ENCODE measurements around the gene G6PC1.

The G6PC1 gene

GRCh38 chr17:42937712-42938596, 37.4 kb downstream of the G6PC1 start:
- TF ChIP-seq PAX5 (IDR thresholded peaks at IDR 0.05; ENCODE audit: insufficient read depth, low read length, severe bottlenecking) (no peak), POLR2AphosphoS5 (IDR thresholded peaks at IDR 0.05; ENCODE audit: low read depth, low read length) (no peak), POU2F2 (IDR thresholded peaks at IDR 0.05; ENCODE audit: low read depth, low read length) (no peak), POLR2A (IDR thresholded peaks at IDR 0.05; ENCODE audit: low read depth, low read length) (no peak), SPI1 (IDR thresholded peaks at IDR 0.05; ENCODE audit: low read depth, low read length) (no peak), TAF1 (IDR thresholded peaks at IDR 0.05; ENCODE audit: low read depth, low read length) (no peak)
- FAIRE-seq (peak; percentile 59), DNase-seq (ENCODE audit: insufficient read length, low spot score) (peak; percentile 40)

GRCh38 chr17:42944211-42944610, 43.6 kb downstream of the G6PC1 start:
- TF ChIP-seq POU2F2 (IDR thresholded peaks at IDR 0.05; ENCODE audit: low read depth, low read length): no peak
- no peak for TF ChIP-seq TAF1 (IDR thresholded peaks at IDR 0.05; ENCODE audit: low read depth, low read length)
- no peak for TF ChIP-seq POLR2A (IDR thresholded peaks at IDR 0.05; ENCODE audit: low read depth, low read length)
- TF ChIP-seq PAX5 (IDR thresholded peaks at IDR 0.05; ENCODE audit: insufficient read depth, low read length, severe bottlenecking): no peak
- TF ChIP-seq POLR2AphosphoS5 (IDR thresholded peaks at IDR 0.05; ENCODE audit: low read depth, low read length): no peak
- TF ChIP-seq SPI1 (IDR thresholded peaks at IDR 0.05; ENCODE audit: low read depth, low read length): no peak
- FAIRE-seq (no peak), DNase-seq (ENCODE audit: insufficient read length, low spot score) (no peak)

GRCh38 chr17:42946812-42947211, 46.2 kb downstream of the G6PC1 start:
- FAIRE-seq (no peak), DNase-seq (ENCODE audit: insufficient read length, low spot score) (no peak)
- TF ChIP-seq POLR2A (IDR thresholded peaks at IDR 0.05; ENCODE audit: low read depth, low read length) (no peak), PAX5 (IDR thresholded peaks at IDR 0.05; ENCODE audit: insufficient read depth, low read length, severe bottlenecking) (no peak), SPI1 (IDR thresholded peaks at IDR 0.05; ENCODE audit: low read depth, low read length) (no peak), POLR2AphosphoS5 (IDR thresholded peaks at IDR 0.05; ENCODE audit: low read depth, low read length) (no peak), TAF1 (IDR thresholded peaks at IDR 0.05; ENCODE audit: low read depth, low read length) (no peak), POU2F2 (IDR thresholded peaks at IDR 0.05; ENCODE audit: low read depth, low read length) (no peak)

GRCh38 chr17:42950044-42950783, 49.6 kb downstream of the G6PC1 start:
- DNase-seq (ENCODE audit: insufficient read length, low spot score) (no peak), FAIRE-seq (no peak)
- no peak for TF ChIP-seq SPI1 (IDR thresholded peaks at IDR 0.05; ENCODE audit: low read depth, low read length)
- TF ChIP-seq POLR2AphosphoS5 (IDR thresholded peaks at IDR 0.05; ENCODE audit: low read depth, low read length): no peak
- TF ChIP-seq TAF1 (IDR thresholded peaks at IDR 0.05; ENCODE audit: low read depth, low read length): no peak
- TF ChIP-seq POLR2A (IDR thresholded peaks at IDR 0.05; ENCODE audit: low read depth, low read length): no peak
- no peak for TF ChIP-seq POU2F2 (IDR thresholded peaks at IDR 0.05; ENCODE audit: low read depth, low read length)
- TF ChIP-seq PAX5 (IDR thresholded peaks at IDR 0.05; ENCODE audit: insufficient read depth, low read length, severe bottlenecking): no peak
